Activated naive CD4-positive, alpha-beta T cell treated with anti-CD3 and anti-CD28 coated beads, Interleukin-2, amount 50 U/mL, for 72 hours (primary cell): Measurements from ENCODE around the gene SEMA3B. TPM values are rescaled to one million over a fixed set of nuclear protein-coding genes. Genes with fewer than 3 reads are reported as not detected.
"Not testable (repeated sequence)": the region's sequence is repeated elsewhere in the genome, so short reads cannot be mapped to it uniquely, and the experiment has no call there.

ENCODE experiments used
- ATAC-seq, 2 donors: fragments of 150-1000 bp; cut with Tn5 transposase; 2 replicates each; pipeline ENCODE4 v1.10.0; 2021; ENCODE audit warnings: mild to moderate bottlenecking in 2 of 2, moderate library complexity in 2 of 2
- DNase-seq, 2 donors: peaks; one replicate each; pipeline ENCODE4 v3.0.0; 2021 to 2022; ENCODE audit warnings: low spot score in 2 of 2
- H3K27ac Mint-ChIP-seq, 2 donors: one replicate each; pipeline ENCODE4 v1.8.0; 2022; ENCODE audit warnings: mild to moderate bottlenecking in 2 of 2, mixed read lengths in 2 of 2
- H3K36me3 Mint-ChIP-seq, 2 donors: one replicate each; pipeline ENCODE4 v1.8.0; 2022; ENCODE audit warnings: mixed read lengths in 2 of 2
- H3K9me3 Mint-ChIP-seq, 2 donors: one replicate each; pipeline ENCODE4 v1.8.0; 2022; ENCODE audit warnings: mixed read lengths in 2 of 2
- total RNA-seq, 2 donors: library from RNA; stranded (reverse); gene quantifications; one replicate each; pipeline ENCODE4 v1.2.3, GENCODE V29; 2022

Gene SEMA3B
- total RNA-seq, 2 donors from 2014 or later: 0.77 to 4.1 TPM

- ATAC-seq (no peak), DNase-seq (no peak)
- Mint-ChIP-seq H3K27ac (peak overlapping the region; percentile 41 to 97), H3K36me3 (peaks cover 0 to 10% of the 10 kb centered on the region in 2 donors), H3K9me3 (no peaks in the 10 kb centered on the region)
Measured at GRCh38 chr3:50248387-50248786, 20.6 kb upstream of the SEMA3B start.

DNA sequence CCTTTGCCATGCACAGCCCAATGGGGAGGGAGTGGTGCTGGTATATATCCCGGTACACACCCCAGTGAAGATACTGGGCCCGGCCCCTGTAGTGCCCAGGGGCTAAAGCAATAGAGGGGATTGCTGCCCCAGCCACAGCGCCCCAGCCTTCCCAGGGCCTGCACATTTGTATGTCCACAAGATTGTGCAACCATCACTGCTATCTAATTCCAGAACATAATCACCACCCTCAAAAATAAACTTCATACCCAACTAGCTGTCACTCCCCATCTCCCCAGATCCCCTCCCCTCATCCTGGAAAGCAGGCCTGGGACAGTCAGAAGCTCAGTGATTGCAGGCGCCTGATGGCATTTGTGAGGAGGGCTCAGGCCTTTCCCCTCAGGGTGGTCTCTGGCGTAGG, 19.5 kb upstream of the SEMA3B start:
- Mint-ChIP-seq H3K9me3 (no peaks in the 10 kb centered on the region), H3K27ac (peak overlapping the region in 1 of 2 donors; percentile 41)

GRCh38 chr3:50250514-50250913, 18.4 kb upstream of the SEMA3B start:
- H3K36me3 Mint-ChIP-seq: peaks cover 0 to 10% of the 10 kb centered on the region in 2 donors
- ATAC-seq: no peak
- peak overlapping the region; percentile 52 to 57 for H3K27ac Mint-ChIP-seq
- no peak for DNase-seq
- H3K9me3 Mint-ChIP-seq: no peaks in the 10 kb centered on the region

More for the DNA sequence above, 19.5 kb upstream of the SEMA3B start:
- H3K36me3 Mint-ChIP-seq: peaks cover 0 to 10% of the 10 kb centered on the region in 2 donors
- DNase-seq: no peak
- ATAC-seq: no peak

DNA sequence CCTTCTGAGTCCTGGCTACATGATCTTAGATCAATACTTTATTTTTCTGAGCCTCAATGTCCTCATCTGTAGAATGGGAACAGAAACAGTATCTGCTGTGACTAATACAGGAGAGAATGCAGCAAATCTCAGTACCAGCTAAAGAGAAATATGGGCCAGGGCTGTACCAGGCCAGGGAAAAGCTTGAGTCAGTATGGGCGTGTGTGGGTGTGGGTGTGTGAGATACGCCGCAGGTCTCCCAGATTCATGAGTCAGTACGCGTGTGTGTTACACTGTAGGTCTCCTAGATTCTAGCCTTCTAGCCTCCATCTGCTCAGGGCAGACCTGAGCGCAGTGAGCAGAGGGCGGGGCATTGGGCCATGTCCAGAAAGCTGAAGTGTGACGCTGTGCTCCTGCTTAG, 17.7 kb upstream of the SEMA3B start:
- peak overlapping the region; percentile 41 to 52 for H3K27ac Mint-ChIP-seq
- no peaks in the 10 kb centered on the region for H3K9me3 Mint-ChIP-seq
- peak; percentile 29 to 51 for ATAC-seq
- no peak for DNase-seq
- H3K36me3 Mint-ChIP-seq: peaks cover 0 to 10% of the 10 kb centered on the region in 2 donors

GRCh38 chr3:50254577-50255250, 14.2 kb upstream of the SEMA3B start:
- peak overlapping the region; percentile 58 to 68 for H3K27ac Mint-ChIP-seq
- no peaks in the 10 kb centered on the region for H3K9me3 Mint-ChIP-seq
- DNase-seq (no peak), ATAC-seq (no peak)
- peaks cover 4 to 18% of the 10 kb centered on the region in 2 donors for H3K36me3 Mint-ChIP-seq

GRCh38 chr3:50255251-50255615, 13.7 kb upstream of the SEMA3B start:
- no peaks in the 10 kb centered on the region for H3K9me3 Mint-ChIP-seq
- peaks cover 4 to 15% of the 10 kb centered on the region in 2 donors for H3K36me3 Mint-ChIP-seq
- DNase-seq (no peak), ATAC-seq (no peak)
- H3K27ac Mint-ChIP-seq: no peak overlapping the region

- H3K9me3 Mint-ChIP-seq: no peaks in the 10 kb centered on the region
- ATAC-seq: no peak
- DNase-seq: no peak
- peak overlapping the region in 1 of 2 donors; percentile 24 for H3K27ac Mint-ChIP-seq
- H3K36me3 Mint-ChIP-seq: peaks cover 4 to 13% of the 10 kb centered on the region in 2 donors
Measured at GRCh38 chr3:50256978-50257890, 11.7 kb upstream of the SEMA3B start.

DNA sequence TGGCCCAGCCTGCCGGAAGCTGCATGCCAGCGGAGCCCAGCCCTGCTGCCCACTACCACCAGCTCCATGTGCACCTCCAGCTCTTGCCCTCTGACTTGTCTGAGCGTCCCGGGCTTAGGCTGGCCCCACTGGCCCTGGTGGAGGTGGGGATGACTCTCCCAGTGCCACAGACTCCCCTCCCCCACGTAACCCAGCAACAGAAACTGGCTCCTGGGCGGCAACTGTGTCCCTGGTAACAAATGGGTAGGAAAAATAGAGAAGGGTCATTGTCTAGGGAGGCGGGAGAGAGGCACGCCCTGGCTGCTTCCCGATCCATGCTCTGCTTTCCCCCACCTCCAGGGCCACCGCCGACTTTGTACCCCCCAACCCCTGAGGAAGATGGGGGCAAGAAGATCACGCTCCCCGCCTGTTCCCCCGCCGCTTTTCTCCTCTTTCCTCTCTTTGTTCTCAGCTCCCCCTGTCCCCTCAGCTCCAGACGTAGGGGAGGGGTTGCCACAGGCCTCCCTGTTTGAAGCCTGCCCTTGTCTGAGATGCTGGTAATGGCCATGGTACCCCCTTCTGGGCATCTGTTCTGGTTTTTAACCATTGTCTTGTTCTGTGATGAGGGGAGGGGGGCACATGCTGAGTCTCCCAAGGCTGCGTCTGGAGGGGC, 10.8 kb upstream of the SEMA3B start:
- H3K27ac Mint-ChIP-seq: peak overlapping the region in 1 of 2 donors; percentile 84
- peaks cover 4 to 13% of the 10 kb centered on the region in 2 donors for H3K36me3 Mint-ChIP-seq
- DNase-seq (no peak), ATAC-seq (no peak)
- no peaks in the 10 kb centered on the region for H3K9me3 Mint-ChIP-seq

- ATAC-seq (no peak), DNase-seq (no peak)
- H3K27ac Mint-ChIP-seq: no peak overlapping the region
- no peaks in the 10 kb centered on the region for H3K9me3 Mint-ChIP-seq
- peaks cover 4 to 13% of the 10 kb centered on the region in 2 donors for H3K36me3 Mint-ChIP-seq
Measured at GRCh38 chr3:50258979-50259378, 10.0 kb upstream of the SEMA3B start.

- no peaks in the 10 kb centered on the region for H3K9me3 Mint-ChIP-seq
- ATAC-seq (peak in 1 of 2 donors; percentile 1), DNase-seq (no peak)
- peaks cover 4 to 13% of the 10 kb centered on the region in 2 donors for H3K36me3 Mint-ChIP-seq
- H3K27ac Mint-ChIP-seq: peak overlapping the region; percentile 36 to 88
Measured at GRCh38 chr3:50259432-50260026, 9.4 kb upstream of the SEMA3B start.

- peak; percentile 92 to 93 for ATAC-seq
- no peaks in the 10 kb centered on the region for H3K9me3 Mint-ChIP-seq
- peaks cover 4 to 13% of the 10 kb centered on the region in 2 donors for H3K36me3 Mint-ChIP-seq
- peak; percentile 92 to 96 for DNase-seq
- H3K27ac Mint-ChIP-seq: peak overlapping the region; percentile 36 to 88
Measured at GRCh38 chr3:50260027-50260941, 8.7 kb upstream of the SEMA3B start.

- peaks cover 4 to 13% of the 10 kb centered on the region in 2 donors for H3K36me3 Mint-ChIP-seq
- ATAC-seq (no peak), DNase-seq (no peak)
- H3K27ac Mint-ChIP-seq: peak overlapping the region in 1 of 2 donors; percentile 70
- no peaks in the 10 kb centered on the region for H3K9me3 Mint-ChIP-seq
Measured at GRCh38 chr3:50260942-50261441, 8.0 kb upstream of the SEMA3B start.

GRCh38 chr3:50261505-50261904, 7.4 kb upstream of the SEMA3B start:
- ATAC-seq (no peak), DNase-seq (no peak)
- Mint-ChIP-seq H3K9me3 (no peaks in the 10 kb centered on the region), H3K27ac (peak overlapping the region in 1 of 2 donors; percentile 70), H3K36me3 (peaks cover 4 to 11% of the 10 kb centered on the region in 2 donors)

GRCh38 chr3:50262200-50262599, 6.7 kb upstream of the SEMA3B start:
- peak overlapping the region; percentile 29 to 62 for H3K27ac Mint-ChIP-seq
- H3K36me3 Mint-ChIP-seq, H3K9me3 Mint-ChIP-seq, ATAC-seq, DNase-seq: not testable (repeated sequence)

DNA sequence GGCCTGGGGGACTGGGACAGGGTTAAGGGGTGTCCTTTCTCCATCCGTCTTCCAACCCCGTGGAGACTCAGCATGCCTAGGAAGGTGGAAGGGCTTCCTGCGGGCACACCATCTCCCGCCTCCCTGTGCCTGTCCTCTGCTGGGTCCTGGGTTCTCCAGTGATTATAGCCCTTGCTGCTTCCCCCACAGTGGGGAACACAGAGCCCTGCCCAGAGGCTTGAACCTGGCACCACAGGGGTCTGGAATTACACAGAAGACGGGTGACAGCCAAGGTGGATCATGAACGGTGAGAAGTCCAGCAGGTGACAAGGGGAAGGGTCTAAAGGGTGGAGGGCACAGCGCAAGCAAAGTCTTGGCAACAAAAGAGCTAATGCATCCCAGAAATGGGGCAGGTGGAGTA, 6.2 kb upstream of the SEMA3B start:
- Mint-ChIP-seq H3K36me3 (no peaks in the 10 kb centered on the region), H3K27ac (peak overlapping the region; percentile 31 to 62), H3K9me3 (no peaks in the 10 kb centered on the region)
- ATAC-seq (no peak), DNase-seq (no peak)
